ENCODE measurements around the gene PPP2R5C.

Gene PPP2R5C

GRCh38 chr14:101889366-101889765, 127.9 kb downstream of the PPP2R5C start:
- in situ Hi-C loops (cut with MboI; ENCODE audit: low pct_unique_long_range_greater_than_20kb, low sequenced_read_pairs, unreplicated experiment), result no loop called here
- TF ChIP-seq, protein P1, sequence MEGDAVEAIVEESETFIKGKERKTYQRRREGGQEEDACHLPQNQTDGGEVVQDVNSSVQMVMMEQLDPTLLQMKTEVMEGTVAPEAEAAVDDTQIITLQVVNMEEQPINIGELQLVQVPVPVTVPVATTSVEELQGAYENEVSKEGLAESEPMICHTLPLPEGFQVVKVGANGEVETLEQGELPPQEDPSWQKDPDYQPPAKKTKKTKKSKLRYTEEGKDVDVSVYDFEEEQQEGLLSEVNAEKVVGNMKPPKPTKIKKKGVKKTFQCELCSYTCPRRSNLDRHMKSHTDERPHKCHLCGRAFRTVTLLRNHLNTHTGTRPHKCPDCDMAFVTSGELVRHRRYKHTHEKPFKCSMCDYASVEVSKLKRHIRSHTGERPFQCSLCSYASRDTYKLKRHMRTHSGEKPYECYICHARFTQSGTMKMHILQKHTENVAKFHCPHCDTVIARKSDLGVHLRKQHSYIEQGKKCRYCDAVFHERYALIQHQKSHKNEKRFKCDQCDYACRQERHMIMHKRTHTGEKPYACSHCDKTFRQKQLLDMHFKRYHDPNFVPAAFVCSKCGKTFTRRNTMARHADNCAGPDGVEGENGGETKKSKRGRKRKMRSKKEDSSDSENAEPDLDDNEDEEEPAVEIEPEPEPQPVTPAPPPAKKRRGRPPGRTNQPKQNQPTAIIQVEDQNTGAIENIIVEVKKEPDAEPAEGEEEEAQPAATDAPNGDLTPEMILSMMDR (IDR thresholded peaks at IDR 0.05; ENCODE audit: extremely low read depth, insufficient read depth, missing control alignments), result no peak
- no peak for DNase-seq (ENCODE audit: low spot score)

GRCh38 chr14:101889898-101890297, 128.4 kb downstream of the PPP2R5C start:
- no peak for DNase-seq (ENCODE audit: low spot score)
- TF ChIP-seq, protein P1 (IDR thresholded peaks at IDR 0.05; ENCODE audit: extremely low read depth, insufficient read depth, missing control alignments), result no peak
- in situ Hi-C loops (cut with MboI; ENCODE audit: low pct_unique_long_range_greater_than_20kb, low sequenced_read_pairs, unreplicated experiment), result no loop called here

DNA sequence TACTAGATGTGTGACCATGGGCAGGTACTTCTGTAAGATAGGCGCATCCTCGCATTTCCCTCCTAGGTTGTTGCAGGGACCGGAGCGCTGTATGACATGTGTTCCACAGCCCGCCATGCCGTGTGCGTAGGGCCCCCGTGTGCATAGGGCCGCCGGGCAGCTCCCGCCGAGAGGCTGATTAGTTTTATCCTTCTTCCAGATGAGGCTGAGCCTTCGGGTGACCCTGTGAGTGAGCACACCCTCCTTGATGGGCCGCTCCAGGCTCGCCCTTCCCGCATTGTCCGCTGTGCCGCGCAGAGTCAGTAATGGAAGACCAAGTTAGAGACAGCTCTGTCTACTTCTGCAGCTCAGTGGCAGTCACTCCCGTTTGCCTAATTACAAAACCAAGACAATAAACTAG, 130.0 kb downstream of the PPP2R5C start:
- TF ChIP-seq, protein P1 (IDR thresholded peaks at IDR 0.05; ENCODE audit: extremely low read depth, insufficient read depth, missing control alignments), result no peak
- in situ Hi-C loops (cut with MboI; ENCODE audit: low pct_unique_long_range_greater_than_20kb, low sequenced_read_pairs, unreplicated experiment), result no loop called here
- DNase-seq (ENCODE audit: low spot score), result no peak

DNA sequence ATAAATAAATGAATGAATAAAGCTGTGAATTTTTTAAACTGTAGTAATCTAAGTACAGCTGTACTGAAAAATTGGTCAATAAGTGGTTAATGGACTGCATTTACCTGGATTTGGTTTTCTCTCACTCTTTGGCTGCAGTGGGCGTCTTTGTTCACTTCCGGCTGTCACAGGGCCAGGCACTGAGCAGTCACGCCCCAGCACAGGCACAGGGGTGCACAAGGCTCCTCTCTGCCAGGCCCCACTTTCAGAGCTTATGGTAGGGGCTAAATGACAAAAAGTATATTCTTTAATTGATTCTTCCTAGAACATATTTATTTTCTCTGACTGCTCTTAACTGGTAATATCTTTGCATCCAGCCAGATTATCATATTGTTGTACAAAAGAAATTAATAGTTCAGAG, 132.2 kb downstream of the PPP2R5C start:
- TF ChIP-seq, protein P1 (IDR thresholded peaks at IDR 0.05; ENCODE audit: extremely low read depth, insufficient read depth, missing control alignments), result no peak
- in situ Hi-C loops (cut with MboI; ENCODE audit: low pct_unique_long_range_greater_than_20kb, low sequenced_read_pairs, unreplicated experiment), result no loop called here
- no peak for DNase-seq (ENCODE audit: low spot score)

- DNase-seq (ENCODE audit: low spot score), result no peak
- in situ Hi-C loops (cut with MboI; ENCODE audit: low pct_unique_long_range_greater_than_20kb, low sequenced_read_pairs, unreplicated experiment), result no loop called here
- TF ChIP-seq, protein P1 (IDR thresholded peaks at IDR 0.05; ENCODE audit: extremely low read depth, insufficient read depth, missing control alignments), result no peak
Observed at GRCh38 chr14:101894365-101895081, 133.0 kb downstream of the PPP2R5C start.

DNA sequence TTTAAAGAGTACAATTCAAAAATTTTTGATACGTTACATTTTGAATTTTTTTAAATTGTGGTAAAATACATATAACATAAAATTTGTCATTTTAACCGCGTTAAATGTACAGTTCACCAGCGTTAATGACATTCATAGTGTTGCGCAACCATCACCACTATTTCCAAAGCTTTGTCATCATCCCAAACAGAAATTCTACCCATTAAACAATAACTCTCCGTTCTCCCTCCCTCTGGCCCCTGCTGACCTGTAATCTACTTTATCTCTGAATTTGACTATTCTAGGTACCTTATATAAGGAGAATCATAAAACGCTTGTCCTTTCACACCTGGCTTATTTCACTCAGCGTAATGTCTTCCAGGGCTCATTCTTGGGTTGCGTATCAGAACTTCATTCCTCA, 133.7 kb downstream of the PPP2R5C start:
- TF ChIP-seq, protein P1 (IDR thresholded peaks at IDR 0.05; ENCODE audit: extremely low read depth, insufficient read depth, missing control alignments), result no peak
- in situ Hi-C loops (cut with MboI; ENCODE audit: low pct_unique_long_range_greater_than_20kb, low sequenced_read_pairs, unreplicated experiment), result no loop called here
- DNase-seq (ENCODE audit: low spot score), result no peak
